HG03521 (cell line): Measurements from ENCODE around the gene ZNF649.

Experiments used
- ATAC-seq: cut with Tn5 transposase; IDR thresholded peaks from one replicate; pipeline ENCODE4 v1.9.1; 2021; ENCODE audit warnings: mild to moderate bottlenecking, moderate library complexity; ENCODE audit not compliant: unreplicated experiment

Gene ZNF649

GRCh38 chr19:51889934-51890333 lies 14.9 kb downstream of the ZNF649 start:
- ATAC-seq = no peak

- ATAC-seq = no peak
These were observed 17.0 kb downstream of the ZNF649 start, which contains the start of gene ZNF577 for GRCh38 chr19:51887522-51888498. Gene ZNF577 (minus strand): TSS chr19:51887951. CDS start chr19:51880382, 7,569 bp downstream.

GRCh38 chr19:51884713-51885112 lies 20.1 kb downstream of the ZNF649 start:
- ATAC-seq = no peak

GRCh38 chr19:51882518-51882917 lies 22.3 kb downstream of the ZNF649 start:
- no peak for ATAC-seq

GRCh38 chr19:51873097-51873496 lies 31.7 kb downstream of the ZNF649 start:
- ATAC-seq = no peak

GRCh38 chr19:51861870-51862622 lies 42.8 kb downstream of the ZNF649 start:
- ATAC-seq = no peak
